NCI-H446 (cell line): ENCODE data around the gene AKT1.

Source experiments
- DNase-seq, 2 experiments: peaks; one replicate each; lab custom pipeline; 2025; lab: John Stamatoyannopoulos, UW

The AKT1 gene

GRCh38 chr14:104786091-104786586, 9.4 kb downstream of the AKT1 start:
- DNase-seq: no peak

GRCh38 chr14:104785708-104786080, 9.9 kb downstream of the AKT1 start:
- no peak for DNase-seq

- no peak for DNase-seq
Measured at GRCh38 chr14:104784846-104785707, 10.5 kb downstream of the AKT1 start.

GRCh38 chr14:104784218-104784568, 11.4 kb downstream of the AKT1 start:
- no peak for DNase-seq

GRCh38 chr14:104783484-104784217, 11.9 kb downstream of the AKT1 start:
- no peak for DNase-seq

GRCh38 chr14:104782808-104783139, 12.8 kb downstream of the AKT1 start:
- DNase-seq: no peak

- no peak for DNase-seq
Measured at GRCh38 chr14:104782086-104782807, 13.3 kb downstream of the AKT1 start.

- no peak for DNase-seq
Measured at GRCh38 chr14:104781271-104782077, 14.1 kb downstream of the AKT1 start.

GRCh38 chr14:104780513-104781030, 15.0 kb downstream of the AKT1 start:
- no peak for DNase-seq

GRCh38 chr14:104779776-104780512, 15.6 kb downstream of the AKT1 start:
- DNase-seq: no peak

GRCh38 chr14:104778694-104779331, 16.7 kb downstream of the AKT1 start:
- no peak for DNase-seq

- DNase-seq: no peak
Measured at GRCh38 chr14:104777808-104778249, 17.7 kb downstream of the AKT1 start.

- DNase-seq: no peak
Measured at GRCh38 chr14:104776961-104777807, 18.4 kb downstream of the AKT1 start.

- DNase-seq: no peak
Measured at GRCh38 chr14:104776481-104776880, 19.1 kb downstream of the AKT1 start.

- DNase-seq: no peak
Measured at GRCh38 chr14:104775073-104775489, 20.5 kb downstream of the AKT1 start.

- no peak for DNase-seq
Measured at GRCh38 chr14:104774453-104775072, 21.0 kb downstream of the AKT1 start.

- DNase-seq: no peak
Measured at GRCh38 chr14:104773505-104774452, 21.8 kb downstream of the AKT1 start.
